Raji (cell line): ENCODE results near the gene ZNF215.

ENCODE experiments used
- POLR2A ChIP-seq: IDR thresholded peaks from 2 replicates; pipeline ENCODE4 v1.6.1; 2011; ENCODE audit warnings: low read depth, low read length, control low read depth; ENCODE audit not compliant: insufficient read depth

Gene ZNF215

GRCh38 chr11:6995703-6996102, 69.5 kb downstream of the ZNF215 start:
- no peak for TF ChIP-seq POLR2A

- TF ChIP-seq POLR2A, result no peak
Observed at GRCh38 chr11:7004482-7004881, 78.3 kb downstream of the ZNF215 start.
